ENCODE results near the gene CCDC178. TPM values are rescaled to one million over a fixed set of nuclear protein-coding genes. Genes with fewer than 3 reads are reported as not detected.

Gene CCDC178
- total RNA-seq, 4 donors from 2014 or later = 0.73 to 1.1 TPM; not detected in 2

DNA sequence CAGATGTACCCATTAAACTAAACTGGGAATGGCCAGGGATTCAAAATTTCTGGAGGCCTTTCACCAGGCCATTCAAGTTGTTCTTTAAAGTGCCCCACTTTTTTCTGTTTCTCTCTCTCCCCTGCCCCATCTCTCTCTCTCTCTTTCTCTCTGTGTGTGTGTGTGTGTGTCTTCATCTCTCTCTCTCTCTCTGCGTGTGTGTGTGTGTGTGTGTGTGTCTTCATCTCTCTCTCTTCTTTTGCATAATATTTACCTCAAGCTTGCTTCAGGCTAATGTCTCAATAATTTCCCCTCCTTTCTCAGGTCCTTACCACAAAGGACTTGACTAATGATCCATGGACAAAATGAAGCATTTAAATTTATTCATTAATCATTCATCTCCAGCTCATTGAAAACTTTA lies 503.5 kb downstream of the CCDC178 start:
- no peak for TF ChIP-seq POLR2A (IDR thresholded peaks at IDR 0.05)
- TF ChIP-seq, protein P1, sequence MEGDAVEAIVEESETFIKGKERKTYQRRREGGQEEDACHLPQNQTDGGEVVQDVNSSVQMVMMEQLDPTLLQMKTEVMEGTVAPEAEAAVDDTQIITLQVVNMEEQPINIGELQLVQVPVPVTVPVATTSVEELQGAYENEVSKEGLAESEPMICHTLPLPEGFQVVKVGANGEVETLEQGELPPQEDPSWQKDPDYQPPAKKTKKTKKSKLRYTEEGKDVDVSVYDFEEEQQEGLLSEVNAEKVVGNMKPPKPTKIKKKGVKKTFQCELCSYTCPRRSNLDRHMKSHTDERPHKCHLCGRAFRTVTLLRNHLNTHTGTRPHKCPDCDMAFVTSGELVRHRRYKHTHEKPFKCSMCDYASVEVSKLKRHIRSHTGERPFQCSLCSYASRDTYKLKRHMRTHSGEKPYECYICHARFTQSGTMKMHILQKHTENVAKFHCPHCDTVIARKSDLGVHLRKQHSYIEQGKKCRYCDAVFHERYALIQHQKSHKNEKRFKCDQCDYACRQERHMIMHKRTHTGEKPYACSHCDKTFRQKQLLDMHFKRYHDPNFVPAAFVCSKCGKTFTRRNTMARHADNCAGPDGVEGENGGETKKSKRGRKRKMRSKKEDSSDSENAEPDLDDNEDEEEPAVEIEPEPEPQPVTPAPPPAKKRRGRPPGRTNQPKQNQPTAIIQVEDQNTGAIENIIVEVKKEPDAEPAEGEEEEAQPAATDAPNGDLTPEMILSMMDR (IDR thresholded peaks at IDR 0.05) = no peak
- 10 to 69% methylated on average over 1 of the region's 1 CpG for WGBS, 2 donors
- no peaks in the 10 kb centered on the region for H3K9me3 ChIP-seq
- no peak overlapping the region for H3K27ac ChIP-seq
- H3K27me3 ChIP-seq = no peaks in the 10 kb centered on the region
- H3K4me3 ChIP-seq = no peak overlapping the region
- no peaks in the 10 kb centered on the region for H3K36me3 ChIP-seq
- no peaks in the 10 kb centered on the region for H3K4me1 ChIP-seq
- no peak for DNase-seq
- intact Hi-C loops (cut with DNase I) = no loop called here

- no peaks in the 10 kb centered on the region for H3K4me1 ChIP-seq
- no peak for DNase-seq
- H3K9me3 ChIP-seq = no peaks in the 10 kb centered on the region
- 54 to 67% methylated on average over 4 of the region's 4 CpGs for WGBS, 2 donors
- no peaks in the 10 kb centered on the region for H3K27me3 ChIP-seq
- H3K27ac ChIP-seq = no peak overlapping the region
- H3K36me3 ChIP-seq = no peaks in the 10 kb centered on the region
- intact Hi-C loops (cut with DNase I) = no loop called here
- no peak overlapping the region for H3K4me3 ChIP-seq
- TF ChIP-seq, protein P1 (IDR thresholded peaks at IDR 0.05) = no peak
- no peak for TF ChIP-seq POLR2A (IDR thresholded peaks at IDR 0.05)
These were observed 506.3 kb downstream of the CCDC178 start for GRCh38 chr18:32934201-32934600.

GRCh38 chr18:32930695-32931301 lies 509.7 kb downstream of the CCDC178 start:
- no peak for DNase-seq
- no peak overlapping the region for H3K4me3 ChIP-seq
- H3K36me3 ChIP-seq = no peaks in the 10 kb centered on the region
- no peak for TF ChIP-seq POLR2A (IDR thresholded peaks at IDR 0.05)
- TF ChIP-seq, protein P1 (IDR thresholded peaks at IDR 0.05) = peak; percentile 28 to 60 (median 36)
- 36 to 39% methylated on average over 6 of the region's 6 CpGs for WGBS, 2 donors
- intact Hi-C loops (cut with DNase I) = no loop called here
- no peak overlapping the region for H3K27ac ChIP-seq
- H3K4me1 ChIP-seq = no peaks in the 10 kb centered on the region
- no peaks in the 10 kb centered on the region for H3K9me3 ChIP-seq
- no peaks in the 10 kb centered on the region for H3K27me3 ChIP-seq

DNA sequence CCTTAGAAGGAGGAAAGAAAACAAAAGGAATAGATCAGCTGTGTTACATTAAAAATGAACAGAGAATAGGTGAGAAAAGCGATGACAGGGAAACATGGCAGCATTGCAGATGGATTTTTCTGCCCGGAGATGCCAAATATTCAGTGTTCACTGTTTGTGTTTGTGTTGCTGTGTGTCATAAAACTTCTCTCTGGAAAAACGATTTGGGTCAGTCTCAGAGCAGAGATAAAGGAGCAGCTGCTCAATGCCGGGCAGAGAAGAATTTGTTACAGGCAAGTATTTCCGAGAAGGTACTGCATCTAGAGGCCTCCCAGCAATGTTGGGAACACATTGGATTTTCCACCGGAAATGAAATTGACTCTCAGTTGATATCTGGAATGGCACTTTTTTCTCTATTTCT lies 511.3 kb downstream of the CCDC178 start:
- Histone ChIP-seq H3K9me3 (no peaks in the 10 kb centered on the region), H3K27ac (no peak overlapping the region), H3K36me3 (no peaks in the 10 kb centered on the region), H3K4me1 (no peaks in the 10 kb centered on the region), H3K4me3 (no peak overlapping the region), H3K27me3 (no peaks in the 10 kb centered on the region)
- DNase-seq = no peak
- no peak for TF ChIP-seq POLR2A (IDR thresholded peaks at IDR 0.05)
- TF ChIP-seq, protein P1 (IDR thresholded peaks at IDR 0.05) = no peak
- WGBS, 2 donors = 81 to 82% methylated on average over 6 of the region's 6 CpGs
- intact Hi-C loops (cut with DNase I) = no loop called here

DNA sequence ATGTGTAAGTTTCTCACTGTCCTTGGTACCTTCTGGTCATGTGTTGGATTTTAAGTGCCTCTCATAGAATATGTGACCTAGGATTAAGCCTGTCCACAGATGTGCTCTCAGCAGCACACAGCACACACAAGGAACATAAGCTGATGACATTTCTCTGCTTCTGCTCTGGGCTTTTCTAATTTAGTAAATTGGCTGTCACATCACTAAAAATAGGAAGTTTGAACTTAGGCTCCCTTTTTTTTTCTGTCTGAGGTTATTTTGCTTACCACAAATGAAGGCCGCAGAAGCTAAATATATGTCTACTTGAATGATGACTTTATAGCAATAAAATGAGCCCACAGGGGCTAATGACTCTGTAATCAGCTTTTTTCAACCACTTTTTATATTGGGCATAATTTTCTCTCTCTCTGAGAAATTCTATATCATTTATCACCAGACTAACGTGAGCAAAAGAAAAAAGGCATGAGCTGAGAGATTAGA lies 517.5 kb downstream of the CCDC178 start:
- H3K27me3 ChIP-seq = no peaks in the 10 kb centered on the region
- H3K27ac ChIP-seq = no peak overlapping the region
- no peak overlapping the region for H3K4me3 ChIP-seq
- WGBS, 2 donors = 42 to 59% methylated on average over 2 of the region's 2 CpGs
- no peak for DNase-seq
- intact Hi-C loops (cut with DNase I) = no loop called here
- H3K4me1 ChIP-seq = no peaks in the 10 kb centered on the region
- TF ChIP-seq, protein P1 (IDR thresholded peaks at IDR 0.05) = no peak
- TF ChIP-seq POLR2A (IDR thresholded peaks at IDR 0.05) = no peak
- no peaks in the 10 kb centered on the region for H3K9me3 ChIP-seq
- no peaks in the 10 kb centered on the region for H3K36me3 ChIP-seq

Data from esophagus squamous epithelium (tissue), 5 donors.